Stimulated activated CD4-positive, alpha-beta T cell treated with anti-CD3 and anti-CD28 coated beads, Interleukin-1b, Interleukin-23, amount 100 ng/mL, for 24 hours (primary cell): ENCODE data around the gene UMAD1.

Experiments
- DNase-seq, 4 experiments: peaks; one replicate each; pipeline ENCODE4 v3.0.0-alpha.2; 2020; ENCODE audit warnings: low read depth in 4 of 4, low spot score in 1 of 4

UMAD1 gene

DNA sequence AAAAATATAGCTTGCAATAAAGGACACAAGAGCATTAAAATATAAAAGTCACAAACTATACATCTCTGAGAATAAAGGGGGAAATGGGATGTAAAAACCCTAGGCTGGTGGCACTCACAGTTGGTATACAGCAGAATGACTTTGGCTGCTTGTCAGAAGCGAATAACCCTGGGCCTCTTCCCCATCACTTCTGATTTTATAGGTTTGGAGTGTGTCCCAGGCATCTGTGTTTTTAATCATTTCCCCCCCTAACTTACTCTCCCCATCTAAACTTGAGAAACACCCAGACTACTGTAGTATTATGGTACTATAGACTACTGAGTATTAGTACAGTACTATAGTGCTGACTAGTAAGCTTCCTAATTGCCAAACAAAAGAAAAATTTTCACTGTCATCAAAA lies 79.6 kb downstream of the UMAD1 start:
- DNase-seq = no peak

DNA sequence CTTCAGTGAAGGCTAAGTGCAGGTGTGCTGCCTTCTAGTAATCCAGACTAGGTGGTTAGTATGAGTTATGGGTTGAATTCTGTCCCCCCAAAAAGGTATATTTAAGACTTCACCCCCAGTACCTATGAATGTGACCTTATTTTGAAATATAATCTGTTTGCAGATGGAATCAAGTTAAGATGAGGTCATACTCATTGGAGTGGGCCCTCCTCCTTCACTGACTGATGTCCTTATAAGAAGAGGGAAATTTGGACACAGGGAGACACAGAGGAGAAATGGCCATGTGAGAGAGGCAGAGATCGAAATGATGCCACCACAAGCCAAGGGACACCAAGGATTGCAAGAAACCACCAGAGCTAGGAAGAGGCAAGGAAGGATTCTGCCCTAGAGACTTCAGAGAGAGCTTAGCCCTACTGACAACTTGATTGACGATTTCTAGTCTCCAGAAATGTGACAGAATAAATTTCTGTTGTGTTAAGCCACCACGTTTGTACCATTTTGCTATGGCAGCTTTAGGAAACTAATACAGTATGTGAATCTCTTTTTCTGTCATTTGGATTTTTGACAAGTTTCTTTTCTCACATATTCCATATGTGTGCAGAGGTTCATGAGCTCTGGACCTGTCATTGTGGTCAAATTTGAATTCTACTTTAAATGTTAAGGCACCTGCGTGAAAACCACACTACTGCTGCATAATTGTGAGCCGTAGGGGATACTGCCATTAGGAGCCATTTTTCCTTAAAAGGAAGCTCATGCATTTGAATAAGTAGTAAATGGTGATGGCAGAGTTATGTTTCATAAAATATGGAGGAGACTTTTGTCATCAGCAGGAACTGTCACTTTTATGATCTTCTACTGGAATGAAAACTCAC lies 80.4 kb downstream of the UMAD1 start:
- DNase-seq = no peak

DNA sequence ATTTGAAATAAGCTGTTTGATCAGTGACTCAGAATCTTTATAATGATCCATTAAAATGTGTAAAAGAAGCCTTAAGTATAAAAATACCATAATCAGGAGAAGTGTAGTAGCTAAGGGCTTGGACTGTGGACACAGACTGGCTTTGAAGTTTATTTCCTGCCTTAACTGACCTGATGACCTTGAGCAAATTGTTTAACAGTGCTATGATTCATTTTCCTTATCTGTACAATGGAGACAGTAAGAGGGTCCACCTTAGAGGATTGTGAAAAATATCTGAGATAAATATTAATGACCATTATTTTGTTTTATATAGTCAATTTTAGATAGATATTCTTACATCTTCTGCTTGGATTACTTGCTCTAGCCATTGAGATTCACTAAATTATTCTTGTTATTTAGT lies 91.2 kb downstream of the UMAD1 start:
- no peak for DNase-seq

DNA sequence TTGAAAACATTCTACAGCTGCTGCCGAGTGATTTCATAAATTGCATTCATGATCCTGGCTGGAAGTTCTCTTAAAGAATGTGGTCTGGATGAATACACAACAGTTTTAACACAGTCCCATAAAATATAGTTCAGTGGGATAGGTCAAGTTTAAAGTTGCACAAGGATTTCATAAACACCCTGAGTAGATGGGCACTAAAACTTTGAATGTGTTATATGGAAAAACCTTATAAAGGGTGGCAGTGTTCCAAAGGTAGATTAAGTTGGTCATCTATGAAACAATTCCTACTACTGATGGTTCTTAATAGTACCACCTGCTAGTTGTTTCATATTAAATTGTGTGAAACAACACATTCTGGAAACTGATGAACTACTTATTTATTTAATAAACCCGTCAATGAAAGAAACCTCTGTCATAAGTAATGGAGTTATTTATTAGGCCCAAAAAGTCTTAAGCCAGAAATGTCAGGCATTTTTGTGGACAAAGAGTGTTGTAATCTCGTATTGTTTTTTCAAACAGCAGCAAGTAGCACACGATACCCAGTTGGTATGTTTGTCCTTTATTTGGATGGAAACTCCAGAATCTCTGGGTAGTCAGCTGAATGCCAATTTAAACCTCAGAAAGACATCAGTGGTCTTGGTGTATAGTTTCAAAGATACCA lies 92.2 kb downstream of the UMAD1 start:
- no peak for DNase-seq

DNA sequence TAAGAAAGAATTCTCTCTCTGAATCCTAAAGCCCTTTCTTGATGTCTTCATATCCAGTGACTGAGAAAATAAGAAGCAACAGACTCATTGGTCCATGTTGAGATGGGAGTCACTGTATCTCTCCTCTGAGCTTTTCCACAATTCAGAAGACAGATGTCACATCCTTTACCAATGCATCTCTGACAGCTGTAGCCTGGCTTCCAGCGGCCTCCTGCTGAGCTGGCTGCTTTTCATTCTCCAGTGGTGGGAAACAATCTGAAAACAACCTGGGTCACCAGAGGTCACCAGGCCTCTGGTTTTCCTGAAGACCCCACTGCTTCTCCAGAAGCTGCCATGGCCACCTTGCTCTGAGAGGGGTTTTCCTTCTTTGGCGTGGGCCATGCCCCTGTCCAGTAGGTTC lies 96.1 kb downstream of the UMAD1 start:
- no peak for DNase-seq

DNA sequence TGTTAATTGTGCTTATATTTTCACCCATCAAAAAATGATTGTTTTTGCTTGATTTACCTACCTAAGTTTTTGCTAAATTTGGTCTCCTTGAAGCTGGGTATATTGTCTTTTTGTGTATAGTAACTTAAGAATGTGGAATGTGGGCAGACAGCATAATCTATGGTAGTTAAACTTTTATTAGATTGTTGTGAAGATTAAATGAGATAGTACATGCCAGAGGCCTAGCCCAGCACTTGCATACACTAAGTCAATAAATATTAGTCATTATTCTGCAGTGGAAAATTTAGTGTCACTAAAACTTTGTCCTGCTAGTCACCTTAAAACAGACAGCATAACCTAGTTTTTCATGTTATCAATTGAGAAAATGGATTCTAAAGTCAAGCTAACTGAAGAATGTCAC lies 97.1 kb downstream of the UMAD1 start:
- no peak for DNase-seq

DNA sequence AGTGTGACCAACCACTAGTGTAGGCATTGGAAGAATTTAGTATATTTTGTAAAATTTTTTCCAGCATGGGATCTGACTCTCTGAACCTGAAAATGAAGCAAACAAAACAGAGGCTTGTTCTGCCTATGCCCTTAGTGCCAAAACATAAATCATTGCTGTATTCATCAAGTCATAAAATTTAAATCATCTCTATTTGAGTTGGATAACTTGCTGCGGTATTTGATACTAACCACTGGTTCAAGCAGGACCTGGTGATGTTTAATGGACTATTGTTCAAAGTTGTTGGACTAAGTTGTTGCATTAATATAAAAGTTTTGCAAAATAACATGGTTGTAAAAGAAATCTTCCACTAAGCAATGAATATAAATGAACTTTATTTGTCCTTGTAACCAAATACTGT lies 97.6 kb downstream of the UMAD1 start:
- no peak for DNase-seq

DNA sequence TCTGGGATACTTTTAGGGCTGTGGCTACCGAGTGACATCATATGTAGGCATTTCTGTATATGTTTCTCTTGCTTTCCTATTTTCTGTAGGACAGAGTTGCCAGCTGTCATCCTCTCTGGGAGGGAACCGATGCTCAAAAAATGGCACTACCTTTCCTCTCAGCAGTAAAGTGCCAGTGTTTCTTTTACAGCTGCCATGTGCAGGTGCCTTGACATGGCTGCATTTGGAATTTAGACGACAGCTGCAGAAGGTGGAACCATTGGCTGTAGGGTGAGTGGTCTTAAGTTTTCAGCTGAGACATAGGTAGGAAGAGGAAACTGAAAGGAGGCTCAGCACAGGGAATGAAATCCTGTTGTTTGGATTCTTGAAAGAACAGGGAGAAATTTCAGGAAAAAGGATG lies 98.1 kb downstream of the UMAD1 start:
- no peak for DNase-seq

DNA sequence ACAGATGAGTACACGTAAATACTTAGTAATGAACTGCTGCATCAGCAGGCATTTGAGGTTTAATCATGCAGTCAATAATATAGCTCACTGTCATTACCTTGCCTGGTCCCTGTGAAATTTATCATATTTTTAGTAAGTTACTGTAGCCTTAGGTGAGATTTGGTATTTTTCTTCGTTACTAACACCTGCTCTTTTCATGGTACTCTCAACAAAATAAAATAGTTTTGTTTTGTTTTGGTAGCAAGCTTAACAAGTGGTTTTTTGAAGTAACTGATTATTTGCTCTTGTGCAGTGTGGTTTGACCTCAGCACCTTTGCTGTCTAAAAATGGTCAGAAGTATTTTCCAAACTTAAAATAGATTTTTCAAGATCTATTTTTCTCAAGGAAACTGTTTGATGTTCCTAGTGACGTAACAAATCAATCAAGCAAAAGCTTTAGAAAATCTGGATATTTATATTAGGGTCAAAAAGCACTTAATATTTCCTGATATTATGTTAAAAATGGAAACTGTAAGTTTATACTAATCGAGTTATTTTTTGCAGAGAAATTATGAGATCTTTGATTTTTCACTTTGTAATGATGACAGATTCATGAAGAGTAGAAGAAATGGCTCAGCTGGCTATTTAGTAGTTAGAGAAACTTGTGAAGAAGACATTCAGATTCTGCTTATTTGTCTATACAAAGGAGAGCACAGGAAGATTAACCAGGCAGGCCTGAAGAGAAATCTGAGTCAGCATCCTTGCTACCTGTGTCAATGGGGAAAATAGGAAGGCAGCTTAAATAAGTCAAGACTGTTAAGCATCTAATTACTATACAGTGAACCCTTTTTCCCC lies 98.9 kb downstream of the UMAD1 start:
- DNase-seq = no peak

DNA sequence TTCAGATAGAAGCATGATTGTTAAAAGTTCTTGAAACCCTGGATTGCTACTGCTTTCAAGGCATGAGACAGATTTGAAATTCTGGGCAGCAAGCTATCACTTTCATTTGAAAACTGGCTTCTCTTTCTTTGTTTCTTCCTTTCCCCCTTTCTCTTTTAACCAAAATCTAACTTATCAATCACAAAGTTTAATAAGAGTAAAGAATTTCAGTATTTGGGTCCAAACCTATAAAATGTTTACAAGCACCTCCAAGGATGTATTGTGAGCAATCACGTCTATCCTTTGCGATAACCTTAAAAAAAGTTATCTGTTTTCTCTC lies 99.4 kb downstream of the UMAD1 start:
- DNase-seq = no peak

DNA sequence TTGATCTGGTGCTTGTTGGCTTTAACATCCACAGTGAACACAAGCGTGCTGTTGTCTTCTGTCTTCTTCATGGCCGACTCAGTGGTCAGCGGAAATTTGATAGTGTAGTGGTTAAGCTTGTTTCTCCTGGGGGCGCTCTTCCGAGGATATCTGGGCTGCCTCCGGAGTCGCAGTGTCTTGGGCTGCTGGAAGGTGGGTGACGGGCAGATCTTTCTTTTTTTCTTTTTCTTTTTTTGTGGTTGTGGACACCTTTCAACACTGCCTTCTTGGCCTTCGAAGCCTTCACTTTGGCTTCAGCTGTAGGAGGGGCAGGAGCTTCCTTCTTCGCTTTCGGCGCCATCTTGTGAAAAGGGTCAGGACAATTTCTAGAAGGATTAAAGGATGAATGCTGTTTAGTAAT lies 101.7 kb downstream of the UMAD1 start:
- DNase-seq = no peak

DNA sequence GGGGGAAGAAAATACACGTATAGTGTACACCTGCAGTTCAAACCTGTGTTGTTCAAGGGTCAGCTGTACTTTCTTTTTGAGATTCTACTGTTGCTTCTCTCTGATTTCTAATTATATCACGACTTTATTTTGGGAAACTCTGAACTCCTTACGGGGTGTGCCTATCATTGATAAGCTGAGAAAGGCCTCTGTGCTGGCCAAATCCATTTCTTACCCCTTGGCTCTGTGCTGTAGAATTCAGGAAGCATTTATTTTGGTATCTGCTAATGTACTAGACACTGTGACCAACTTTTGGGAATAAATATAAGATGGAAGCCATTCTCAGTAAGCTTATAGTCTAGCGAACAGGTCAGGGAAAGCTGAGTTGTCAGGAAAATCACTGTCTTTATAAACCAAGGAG lies 104.7 kb downstream of the UMAD1 start:
- no peak for DNase-seq

DNA sequence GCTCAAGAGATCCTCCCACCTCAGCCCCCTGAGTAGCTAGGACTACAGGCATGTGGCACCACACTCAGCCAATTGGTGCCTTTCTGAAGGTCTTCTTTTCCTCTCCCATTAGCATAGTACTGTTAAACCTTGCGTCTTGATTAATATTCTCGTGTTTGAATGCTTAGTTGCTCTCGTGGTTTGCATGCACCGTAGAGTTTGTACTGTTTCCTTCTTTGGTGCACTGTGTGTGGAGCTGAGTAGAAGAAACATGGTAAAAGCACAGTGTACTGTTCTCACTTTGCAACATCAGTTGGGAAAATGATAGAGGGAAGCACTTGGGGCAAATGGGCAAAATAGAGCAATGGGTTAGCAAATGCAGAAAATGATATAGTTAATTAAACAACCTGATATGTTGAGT lies 105.4 kb downstream of the UMAD1 start:
- DNase-seq = no peak

DNA sequence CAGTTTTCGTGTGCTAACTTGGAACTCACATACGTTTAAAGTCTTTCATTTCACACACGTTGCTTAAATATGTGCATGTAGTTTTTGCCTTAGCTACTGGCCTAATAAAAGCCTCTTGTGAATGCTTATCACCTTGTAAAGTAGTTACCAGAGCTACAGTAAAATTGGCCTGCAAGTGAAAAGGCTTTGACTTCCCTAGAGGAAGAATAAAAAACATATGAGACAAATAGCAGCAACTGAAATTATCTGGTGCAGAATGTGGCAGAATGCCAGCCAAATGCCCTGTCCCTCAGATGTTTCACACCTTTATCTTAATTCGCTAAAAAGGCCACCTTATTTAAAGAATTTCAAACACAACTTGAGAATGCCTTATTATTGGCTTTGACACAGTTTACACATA lies 105.9 kb downstream of the UMAD1 start:
- DNase-seq = no peak

DNA sequence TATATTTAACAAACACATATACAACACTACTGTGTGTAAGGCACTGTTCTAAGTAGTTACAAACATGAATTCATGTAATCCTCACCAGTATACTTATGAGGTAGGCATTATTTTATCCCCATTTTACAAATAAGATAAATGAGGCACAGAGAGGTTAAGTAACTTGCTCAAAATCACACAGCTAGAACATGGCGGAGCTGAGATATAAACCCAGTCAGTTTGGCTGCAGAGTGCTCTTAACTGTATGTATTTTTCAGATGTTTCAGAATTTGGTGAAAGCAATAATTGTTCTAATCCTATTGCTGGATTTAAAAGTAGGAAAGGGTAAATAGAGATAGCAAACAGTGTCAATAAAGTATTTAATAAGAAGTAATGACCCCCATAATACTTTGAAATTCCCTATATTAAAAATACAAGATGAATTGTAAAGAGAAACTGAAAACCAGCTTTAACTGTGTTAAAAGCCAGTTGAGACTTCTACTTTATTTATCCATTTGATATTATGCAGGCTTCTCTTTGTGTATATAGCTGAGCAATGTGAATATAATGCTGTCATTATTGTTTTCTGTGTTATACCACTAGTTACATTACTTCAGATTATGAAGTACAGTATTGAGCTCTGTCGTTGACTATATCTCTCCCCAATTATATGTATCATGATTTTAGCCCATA lies 110.2 kb downstream of the UMAD1 start:
- DNase-seq = no peak

DNA sequence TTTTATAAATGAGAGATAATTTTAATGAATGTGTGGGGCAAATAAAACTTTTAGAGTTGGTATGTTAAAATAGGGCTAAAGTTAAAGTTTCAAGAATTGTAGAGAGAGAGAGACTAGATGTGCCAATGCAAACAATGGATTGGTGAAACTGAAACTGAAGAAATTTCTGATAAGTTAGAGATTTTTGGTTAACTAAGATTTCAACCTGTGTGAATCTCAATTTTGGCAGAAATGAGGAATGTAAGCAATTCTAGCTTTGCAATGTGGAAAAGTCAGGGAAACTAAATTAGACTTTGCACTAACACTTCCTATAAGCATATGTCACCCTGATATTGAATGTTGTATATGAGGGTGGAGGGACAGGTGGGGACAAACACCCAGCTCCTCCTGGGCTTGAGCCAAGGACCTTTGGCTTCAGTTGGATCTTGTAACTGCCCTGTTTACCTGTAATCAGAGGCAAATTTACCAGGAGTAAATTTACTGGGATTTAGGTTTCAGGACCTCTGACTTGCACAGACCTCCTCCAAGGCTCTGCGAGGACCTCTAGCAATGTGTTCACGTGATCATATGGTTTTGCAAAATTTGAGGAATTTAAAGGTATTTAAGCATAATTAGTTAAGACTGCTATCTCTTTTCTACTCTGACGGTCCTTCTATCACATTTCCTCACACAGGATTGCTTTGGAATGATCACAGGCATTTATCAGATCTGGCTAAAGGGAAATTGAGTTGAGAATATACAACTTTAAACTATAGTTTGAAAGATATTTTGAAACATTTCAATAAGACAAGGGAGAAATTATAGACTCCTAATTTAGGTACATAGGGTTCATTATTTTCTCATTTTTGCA lies 110.9 kb downstream of the UMAD1 start:
- DNase-seq = no peak

DNA sequence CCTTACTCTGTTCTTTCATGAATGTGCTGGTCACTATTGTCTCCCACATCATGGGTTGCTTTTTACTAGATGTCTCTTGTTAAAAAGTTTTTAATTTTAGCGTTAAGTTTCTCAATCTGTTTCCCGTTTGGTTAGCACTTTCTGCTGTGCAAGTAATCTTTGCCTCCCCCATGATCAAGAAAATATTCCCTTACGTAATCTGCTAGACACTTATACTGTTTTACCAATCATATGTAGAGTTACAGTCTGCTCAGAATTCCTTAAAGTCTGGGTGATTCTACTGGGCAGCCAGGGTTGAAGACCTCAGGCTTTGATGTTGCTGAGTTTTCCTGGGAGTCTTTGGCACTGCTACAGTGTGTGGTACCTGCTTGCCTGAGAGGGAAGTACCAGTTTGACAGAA lies 116.0 kb downstream of the UMAD1 start:
- no peak for DNase-seq

DNA sequence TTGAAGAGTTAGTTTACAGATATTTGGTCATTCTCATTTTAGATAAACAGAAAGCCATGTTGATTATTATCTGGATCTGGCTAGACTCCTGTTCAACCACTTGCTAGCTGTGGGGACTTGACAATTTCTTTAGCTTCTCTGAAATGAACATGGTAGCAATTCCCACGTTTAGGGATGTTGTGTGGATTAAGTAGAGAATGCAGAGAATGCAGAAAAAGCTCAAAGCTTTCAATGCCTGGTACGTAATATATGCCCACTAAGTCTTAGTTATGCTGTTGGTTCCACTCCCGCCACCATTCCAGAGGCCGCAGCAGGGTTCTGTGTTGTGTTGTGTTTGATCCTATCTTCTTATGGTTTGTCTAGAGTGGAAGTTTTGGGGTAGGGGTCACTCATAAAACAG lies 117.0 kb downstream of the UMAD1 start:
- DNase-seq = no peak

DNA sequence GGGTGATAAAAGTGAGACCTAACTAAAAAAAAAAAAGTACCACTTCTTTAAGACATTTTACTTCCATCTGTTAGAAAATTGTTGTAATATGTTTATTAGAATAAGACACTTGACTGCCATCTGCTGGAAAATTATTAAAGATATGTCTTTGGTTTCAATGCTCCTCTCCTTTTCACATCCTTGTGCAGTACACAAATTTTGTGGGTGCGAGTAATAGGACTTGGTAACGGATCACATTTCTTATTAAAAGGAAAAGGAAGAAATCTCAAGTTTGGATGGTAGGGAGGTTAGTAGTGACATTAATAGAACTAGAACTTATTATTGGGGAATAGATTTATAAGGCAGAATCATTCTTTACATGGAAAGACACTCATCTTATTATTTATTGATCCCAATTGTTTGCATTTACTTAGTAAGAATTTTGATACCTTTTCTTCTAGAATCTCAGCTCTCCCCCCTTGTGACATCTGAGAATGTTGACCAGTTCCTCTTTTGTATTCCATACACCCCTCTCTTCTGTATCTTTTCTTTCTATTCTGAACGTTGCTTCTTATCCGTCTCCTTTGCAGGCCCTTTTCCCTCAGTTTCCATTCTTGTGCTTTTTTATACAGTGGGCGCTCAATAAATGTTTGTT lies 120.9 kb downstream of the UMAD1 start:
- no peak for DNase-seq
